ENCODE measurements around the gene CAV1.

The CAV1 gene

DNA sequence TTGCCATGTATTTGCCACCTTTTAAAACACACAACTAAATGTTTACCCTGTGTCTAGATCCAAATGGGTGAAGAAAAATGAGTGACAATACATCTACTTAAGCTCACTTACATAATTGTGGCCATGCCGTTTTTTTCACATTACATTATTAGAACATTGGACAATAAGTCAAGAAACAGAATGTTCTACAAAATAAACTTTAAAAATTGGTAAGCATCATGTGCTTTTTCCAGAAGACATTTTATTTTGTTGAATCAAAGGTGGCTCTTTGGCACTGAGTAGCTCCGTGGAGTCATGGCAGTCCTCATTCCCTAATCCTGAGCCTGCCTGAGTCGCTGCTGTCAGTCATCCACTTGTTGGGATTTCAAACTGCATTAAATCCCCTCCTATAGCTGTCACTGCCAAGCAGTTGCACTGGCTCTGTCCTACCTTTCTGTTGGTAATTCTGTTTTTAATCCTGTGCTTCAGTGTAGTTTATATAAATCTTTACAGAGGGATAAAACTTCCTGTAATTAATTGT, 32.3 kb downstream of the CAV1 start:
- DNase-seq (ENCODE audit: low read depth in 1 of 2, low spot score in 1 of 2) = no peak

DNA sequence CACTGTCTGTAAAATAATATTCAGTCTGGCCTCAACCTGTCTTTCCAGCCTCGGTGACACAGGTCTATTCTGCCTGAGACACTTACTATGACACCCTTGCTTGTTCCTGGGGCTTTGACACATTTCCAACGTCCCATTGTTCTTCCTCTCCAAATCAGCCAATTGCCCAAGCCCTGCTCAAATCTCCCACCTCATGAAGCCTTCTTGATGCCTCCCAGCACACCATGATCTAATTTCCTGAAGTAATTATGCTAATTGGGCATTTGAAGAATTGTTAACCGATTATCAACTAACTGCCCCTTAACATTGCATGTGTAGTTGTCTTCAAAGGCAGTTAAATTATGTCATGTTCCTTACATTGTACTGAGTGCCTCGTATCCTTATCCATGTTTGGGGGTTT, 33.1 kb downstream of the CAV1 start:
- no peak for DNase-seq (ENCODE audit: low read depth in 1 of 2, low spot score in 1 of 2)

DNA sequence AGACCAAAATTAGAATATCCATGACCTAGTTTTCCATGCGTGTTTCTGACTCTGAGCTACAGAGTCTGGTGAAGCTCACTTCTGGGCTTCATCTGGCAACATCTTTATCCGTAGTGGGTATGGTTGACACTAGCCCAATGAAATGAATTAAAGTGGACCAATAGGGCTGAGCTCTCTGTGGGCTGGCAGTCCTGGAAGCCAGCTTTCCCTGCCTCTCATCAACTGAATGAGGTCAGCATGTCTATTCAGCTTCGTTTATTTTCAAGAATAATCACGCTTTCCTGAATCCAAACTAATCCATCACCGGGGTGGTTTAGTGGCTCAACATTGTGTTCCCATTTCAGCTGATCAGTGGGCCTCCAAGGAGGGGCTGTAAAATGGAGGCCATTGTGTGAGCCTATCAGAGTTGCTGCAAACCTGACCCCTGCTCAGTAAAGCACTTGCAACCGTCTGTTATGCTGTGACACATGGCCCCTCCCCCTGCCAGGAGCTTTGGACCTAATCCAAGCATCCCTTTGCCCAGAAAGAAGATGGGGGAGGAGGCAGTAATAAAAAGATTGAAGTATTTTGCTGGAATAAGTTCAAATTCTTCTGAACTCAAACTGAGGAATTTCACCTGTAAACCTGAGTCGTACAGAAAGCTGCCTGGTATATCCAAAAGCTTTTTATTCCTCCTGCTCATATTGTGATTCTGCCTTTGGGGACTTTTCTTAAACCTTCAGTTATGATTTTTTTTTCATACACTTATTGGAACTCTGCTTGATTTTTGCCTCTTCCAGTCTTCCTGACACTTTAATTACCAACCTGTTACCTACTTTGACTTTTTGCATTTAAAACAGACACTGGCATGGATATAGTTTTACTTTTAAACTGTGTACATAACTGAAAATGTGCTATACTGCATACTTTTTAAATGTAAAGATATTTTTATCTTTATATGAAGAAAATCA, 35.5 kb downstream of the CAV1 start:
- DNase-seq (ENCODE audit: low read depth in 1 of 2, low spot score in 1 of 2) = no peak

DNA sequence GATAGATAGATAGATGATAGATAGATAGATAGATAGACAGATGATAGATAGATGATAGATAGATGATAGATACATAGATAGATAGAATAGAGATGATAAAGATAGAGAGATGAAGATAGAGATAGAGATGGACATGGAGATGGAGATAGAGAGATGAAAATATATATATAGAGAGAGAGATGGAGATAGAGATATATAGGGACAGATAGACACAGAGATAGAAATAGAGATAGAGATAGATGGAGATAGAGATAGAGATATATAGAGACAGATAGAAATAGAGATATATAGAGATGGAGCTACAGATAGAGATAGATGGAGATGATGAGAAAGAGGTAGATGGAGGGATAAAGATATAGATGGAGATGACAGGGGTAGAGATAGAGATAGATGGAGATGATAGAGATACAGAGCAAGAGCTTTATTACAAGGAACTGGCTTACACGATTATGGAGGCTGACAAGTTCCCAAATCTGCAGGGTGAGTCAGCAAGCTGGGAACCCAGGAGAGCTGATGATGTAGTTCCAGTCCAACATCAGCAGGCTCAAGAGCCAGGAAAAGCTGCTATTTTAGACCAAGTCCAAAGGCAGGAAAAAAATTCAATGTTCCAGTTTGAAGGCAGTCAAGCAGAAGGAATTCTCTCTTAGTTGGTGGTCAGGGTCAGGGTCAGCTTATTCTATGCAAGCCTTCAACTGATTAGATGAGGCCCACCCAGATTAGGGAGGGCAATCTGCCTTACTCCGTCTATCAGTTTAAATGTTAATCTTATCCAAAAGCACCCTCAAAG, 37.1 kb downstream of the CAV1 start:
- DNase-seq (ENCODE audit: low read depth in 1 of 2, low spot score in 1 of 2) = no peak

DNA sequence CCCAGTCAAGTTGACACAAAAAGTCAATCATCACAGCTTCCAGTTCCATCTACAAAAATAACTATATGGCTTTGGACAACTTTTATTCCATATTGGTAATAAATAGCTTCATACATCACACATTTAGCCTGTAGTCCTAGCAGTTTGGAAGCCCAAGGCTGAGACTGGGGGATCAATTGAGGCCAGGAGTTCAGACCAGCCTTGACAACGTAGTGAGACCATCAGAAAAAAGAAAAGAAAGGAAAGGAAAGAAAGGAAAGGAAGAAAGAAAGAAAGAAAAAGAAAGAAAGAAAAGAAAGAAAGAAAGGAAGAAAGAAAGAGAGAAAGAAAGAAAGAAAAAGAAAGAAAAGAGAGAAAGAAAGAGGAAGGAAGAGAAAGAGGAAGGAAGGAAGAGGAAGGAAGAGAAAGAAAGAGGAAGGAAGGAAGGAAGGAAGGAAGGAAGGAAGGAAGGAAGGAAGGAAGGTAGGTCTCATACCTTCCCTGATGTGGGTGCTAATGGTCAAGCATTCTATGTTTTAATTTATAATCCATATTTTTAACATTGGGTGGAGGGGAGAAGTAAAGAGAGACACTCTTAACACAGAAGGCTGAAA, 37.8 kb downstream of the CAV1 start:
- DNase-seq (ENCODE audit: low read depth in 1 of 2, low spot score in 1 of 2) = no peak

DNA sequence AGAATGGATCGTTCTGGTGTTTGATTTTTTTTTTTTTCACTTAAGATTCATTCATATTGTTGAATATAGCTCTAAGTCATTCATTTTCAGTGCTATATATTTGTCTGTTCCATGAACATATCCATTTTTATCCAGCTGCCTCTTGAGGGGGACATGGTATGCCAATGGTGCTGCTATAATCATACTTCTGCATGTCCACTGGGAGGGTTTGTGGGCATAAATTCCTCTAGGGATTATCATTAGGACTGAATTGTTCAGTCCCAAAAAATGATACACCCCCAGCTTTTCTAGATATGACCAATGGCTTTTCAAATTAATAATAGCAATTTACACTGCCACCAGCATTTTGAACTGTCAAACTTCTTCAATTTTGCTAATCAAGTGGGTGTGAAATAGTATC, 41.1 kb downstream of the CAV1 start:
- no peak for DNase-seq (ENCODE audit: low read depth in 1 of 2, low spot score in 1 of 2)

DNA sequence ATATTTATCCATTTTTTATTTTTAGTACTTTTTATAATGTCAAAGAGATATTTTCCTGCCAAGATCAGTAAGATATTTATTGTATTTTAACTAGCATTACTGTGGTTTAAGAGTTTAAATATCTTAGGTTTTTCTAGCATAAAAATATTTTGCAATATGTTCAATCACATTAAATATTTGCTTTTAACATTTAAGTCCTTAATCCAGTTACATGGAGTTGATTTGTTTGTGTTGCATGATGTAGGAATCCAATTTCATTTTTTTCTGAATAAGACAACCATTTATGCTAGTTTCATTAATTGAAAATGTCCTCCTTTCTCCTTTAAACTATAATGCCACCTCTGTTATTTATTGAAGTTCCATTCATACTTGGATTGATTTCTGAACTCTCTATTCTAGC, 41.8 kb downstream of the CAV1 start:
- no peak for DNase-seq (ENCODE audit: low read depth in 1 of 2, low spot score in 1 of 2)

DNA sequence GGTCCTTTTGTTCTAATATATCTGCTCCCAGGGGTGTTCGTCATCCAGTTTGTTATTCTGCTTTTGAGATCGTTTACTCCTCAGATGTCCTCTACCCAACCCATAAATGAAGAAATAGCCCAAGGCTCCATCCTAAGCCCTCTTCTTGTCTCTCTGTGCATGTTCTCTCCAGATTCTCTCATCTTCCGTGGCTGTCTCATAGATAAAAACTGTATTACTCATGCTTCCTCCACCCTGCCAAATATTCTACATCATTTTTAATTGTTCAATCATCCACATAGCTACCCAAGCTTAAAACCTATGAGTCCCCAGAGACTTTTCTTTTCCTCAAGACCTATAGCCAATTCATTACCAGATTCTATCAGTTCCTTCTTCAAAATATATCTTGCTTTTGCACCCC, 44.9 kb downstream of the CAV1 start:
- DNase-seq (ENCODE audit: low read depth in 1 of 2, low spot score in 1 of 2) = no peak

DNA sequence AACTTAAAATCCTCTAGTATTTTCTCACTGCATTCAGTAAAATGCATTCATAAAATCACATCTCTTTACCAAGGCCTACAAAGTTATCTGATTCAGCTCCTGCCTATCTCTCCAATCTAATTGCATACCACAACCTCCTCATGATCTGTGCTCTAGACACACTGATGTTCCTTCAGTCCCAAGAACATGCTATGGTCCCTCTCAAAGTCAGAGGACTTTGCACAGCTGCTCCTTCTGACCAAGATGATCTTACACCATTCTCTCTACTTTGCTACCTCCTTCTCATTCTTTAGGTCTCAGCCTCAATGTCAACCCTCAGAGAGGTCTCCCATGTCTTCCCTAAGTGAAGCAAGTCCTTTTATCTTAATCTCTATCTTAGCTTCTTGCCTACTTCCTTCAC, 45.5 kb downstream of the CAV1 start:
- no peak for DNase-seq (ENCODE audit: low read depth in 1 of 2, low spot score in 1 of 2)

DNA sequence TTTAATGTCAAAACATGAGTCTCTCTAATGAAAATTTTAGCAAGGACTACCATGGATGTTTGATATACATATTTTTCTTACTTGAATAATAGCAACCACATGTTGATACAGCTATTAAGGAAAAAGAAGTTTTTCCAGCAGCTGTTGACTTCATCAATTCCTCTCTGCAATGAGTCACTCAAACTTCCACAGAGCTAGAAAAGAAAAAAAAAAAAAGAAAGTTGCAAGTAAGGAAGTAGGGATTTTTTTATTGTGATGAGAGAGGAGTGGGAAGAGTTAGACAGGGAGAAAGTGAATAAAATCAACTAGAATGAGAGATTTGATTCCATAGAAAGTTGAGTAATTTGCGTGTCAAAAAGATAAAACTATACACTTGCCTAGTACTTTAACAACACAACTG, 46.2 kb downstream of the CAV1 start:
- no peak for DNase-seq (ENCODE audit: low read depth in 1 of 2, low spot score in 1 of 2)

DNA sequence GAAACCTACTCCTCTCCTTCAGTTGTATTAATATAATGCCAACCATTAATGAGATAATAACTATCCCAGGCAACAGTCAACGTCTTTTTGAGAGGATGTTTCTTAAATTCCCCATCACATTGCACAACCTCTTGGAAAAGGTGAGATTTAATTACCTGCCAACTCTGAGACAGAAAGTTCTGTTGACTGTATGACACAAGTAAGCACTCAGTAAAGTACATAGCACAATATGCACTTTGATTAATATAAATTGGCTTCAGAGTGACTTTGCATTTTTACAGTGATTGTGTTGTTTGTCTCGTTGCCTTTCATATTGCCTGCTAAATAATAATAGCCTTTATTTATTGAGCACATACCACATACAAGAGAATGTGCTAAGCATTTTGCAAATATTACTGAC, 46.7 kb downstream of the CAV1 start:
- no peak for DNase-seq (ENCODE audit: low read depth in 1 of 2, low spot score in 1 of 2)

DNA sequence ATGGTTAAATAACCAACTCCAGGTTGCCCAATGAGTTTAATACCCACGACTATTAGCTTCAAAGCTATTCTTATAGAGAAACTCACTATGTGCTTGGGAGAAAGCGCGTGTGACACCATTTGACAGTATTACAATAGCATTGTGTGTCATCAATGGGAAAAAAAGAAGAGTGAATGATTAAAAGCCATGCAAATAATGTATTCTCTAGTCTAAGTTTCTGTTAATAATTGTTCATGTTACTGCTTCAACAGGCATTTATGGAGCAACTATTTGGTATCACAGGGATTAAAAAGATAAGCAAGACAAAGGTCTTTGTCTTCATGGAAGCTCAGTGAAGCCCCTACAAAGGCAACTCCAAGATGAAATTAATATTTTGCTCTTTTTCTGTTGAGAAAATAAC, 47.2 kb downstream of the CAV1 start:
- no peak for DNase-seq (ENCODE audit: low read depth in 1 of 2, low spot score in 1 of 2)

DNA sequence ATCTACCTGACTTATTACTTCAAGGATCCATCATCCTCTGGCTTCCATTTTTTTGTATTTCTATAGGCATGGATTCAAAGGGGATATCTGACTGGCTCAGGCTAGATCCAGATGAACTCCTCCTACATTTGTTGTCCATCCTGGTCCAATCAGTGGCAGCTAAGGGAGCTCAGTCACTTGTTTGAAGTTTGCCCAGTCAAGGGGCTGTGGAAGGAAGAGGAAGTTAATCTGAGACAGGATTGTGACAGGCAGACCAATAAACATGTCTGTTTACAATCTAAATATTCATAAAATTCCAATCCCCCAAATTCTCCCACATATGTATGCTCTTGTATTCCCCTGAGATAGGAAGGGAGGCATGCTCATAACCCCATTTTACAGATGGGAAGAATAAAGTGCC, 48.7 kb downstream of the CAV1 start:
- DNase-seq (ENCODE audit: low read depth in 1 of 2, low spot score in 1 of 2) = no peak

DNA sequence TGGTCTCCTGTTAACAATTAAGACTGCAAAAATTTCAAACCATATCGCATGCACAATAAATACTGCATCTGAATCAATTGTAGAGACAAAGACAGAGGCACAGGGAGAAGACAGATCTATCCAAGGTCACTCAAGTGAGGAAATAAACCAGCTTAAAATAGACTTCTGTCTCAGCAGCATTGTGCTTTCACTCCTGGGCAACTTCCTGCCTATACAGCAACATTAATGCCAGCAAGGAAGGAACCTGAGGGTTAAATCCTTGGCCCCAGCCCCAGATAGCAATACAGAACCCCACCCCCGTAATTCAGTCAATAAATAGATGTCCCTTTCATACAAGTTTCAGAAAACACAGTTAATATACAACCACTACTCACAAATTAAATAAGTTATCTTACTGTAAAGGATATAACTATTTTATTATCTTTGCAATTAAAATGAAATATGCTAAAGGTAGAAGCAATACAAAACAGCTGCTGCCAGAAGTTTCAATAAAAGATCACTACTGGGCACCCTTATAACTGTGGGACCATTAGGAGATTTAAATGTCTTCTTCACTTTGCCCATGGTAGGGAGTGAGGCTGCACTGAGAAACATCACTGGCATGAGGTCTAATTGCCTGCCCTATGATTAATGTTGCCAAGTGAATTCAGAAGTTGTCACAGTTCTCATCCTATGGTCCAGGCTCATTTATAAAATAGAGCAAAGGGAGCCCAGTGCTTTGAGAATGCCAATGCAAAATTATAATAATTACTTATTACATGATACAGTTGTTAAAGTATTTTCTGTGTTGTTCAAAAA, 49.4 kb downstream of the CAV1 start:
- no peak for DNase-seq (ENCODE audit: low read depth in 1 of 2, low spot score in 1 of 2)

DNA sequence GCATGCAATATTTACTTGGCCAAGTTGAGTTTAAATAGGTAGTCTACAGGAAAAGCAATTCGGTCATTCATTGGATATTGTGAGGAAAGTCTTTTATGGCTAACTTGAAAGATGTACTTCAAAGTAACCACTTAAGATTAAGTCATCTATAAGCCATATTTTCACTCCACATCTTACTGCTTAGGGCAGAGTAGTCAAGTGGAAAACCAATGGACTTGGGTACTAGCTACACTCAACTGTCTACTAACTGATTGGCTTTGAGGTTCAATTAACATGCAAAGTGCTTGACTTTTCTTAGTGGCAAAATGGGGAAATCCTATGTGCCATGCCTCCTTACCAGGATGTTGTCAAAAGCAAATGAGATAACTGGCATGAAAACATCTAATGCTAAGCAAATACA, 51.0 kb downstream of the CAV1 start:
- DNase-seq (ENCODE audit: low read depth in 1 of 2, low spot score in 1 of 2) = no peak

DNA sequence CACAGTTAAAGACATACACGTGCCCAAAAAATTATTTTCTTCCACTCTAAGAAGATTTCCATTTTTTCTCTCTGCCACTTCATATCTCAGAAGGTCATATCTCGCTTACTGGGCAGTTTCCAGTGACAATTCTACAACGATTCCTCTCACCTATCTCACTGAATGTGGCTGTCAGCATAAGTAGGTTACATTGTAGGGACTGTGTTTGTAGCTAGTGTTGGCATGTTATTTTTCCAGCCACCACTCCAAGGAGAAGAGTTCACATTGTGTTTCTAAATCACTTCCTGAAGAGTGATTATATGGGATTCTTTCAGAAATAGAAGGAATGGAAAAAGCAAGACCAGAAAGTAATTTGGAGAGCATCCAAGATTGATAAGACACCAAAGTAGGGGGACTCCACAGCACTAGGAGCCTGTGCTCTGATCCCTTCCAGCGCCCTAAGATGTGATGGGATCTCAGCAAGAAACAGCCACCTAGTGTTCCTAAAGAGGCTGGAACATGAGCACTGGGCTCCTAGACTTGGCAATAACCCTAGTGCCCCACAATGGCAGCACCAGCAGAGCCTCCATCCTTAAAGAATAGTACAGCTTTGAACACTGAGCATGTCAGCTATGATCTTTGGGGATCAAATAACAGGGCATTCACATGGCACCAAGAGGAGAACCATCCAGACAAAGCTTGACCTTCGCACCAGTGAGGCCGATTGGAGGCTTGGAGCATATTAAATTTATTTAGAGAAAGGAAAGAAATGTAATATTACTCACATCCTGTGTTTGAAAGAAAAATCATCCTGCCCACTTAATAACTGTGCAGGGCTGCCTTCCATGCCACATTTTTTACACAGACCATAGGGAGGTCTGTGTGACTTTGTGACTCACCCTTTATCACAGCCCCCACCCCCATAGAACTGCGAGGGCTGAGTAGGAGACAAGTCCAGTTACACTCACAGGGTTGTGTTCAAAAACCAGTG, 51.8 kb downstream of the CAV1 start:
- no peak for DNase-seq (ENCODE audit: low read depth in 1 of 2, low spot score in 1 of 2)

DNA sequence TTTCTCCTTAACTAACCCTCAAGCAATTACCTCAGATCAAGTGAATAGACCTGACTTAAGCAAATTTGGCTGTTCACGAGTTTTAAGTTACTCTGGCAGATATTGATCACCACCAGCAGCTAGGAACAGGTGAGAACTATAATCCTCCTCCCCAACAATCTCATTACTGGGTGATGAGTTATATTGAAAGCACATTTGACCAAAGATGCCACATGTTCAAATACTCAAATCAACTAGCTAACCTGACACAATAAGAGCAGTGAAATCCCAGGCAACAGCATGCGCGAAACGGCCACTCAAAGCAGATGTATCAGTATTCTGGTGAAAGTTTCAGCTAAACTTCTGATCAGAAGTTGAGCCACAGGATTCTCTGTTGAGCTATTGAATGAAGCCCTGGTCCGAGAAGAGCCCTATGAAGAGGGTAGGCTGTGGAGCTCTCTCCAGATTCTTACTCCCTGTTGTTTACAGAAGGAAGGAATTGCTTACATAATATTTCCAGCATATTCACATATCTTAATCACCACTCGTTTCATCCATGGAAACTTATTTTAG, 52.6 kb downstream of the CAV1 start:
- DNase-seq (ENCODE audit: low read depth in 1 of 2, low spot score in 1 of 2) = no peak

DNA sequence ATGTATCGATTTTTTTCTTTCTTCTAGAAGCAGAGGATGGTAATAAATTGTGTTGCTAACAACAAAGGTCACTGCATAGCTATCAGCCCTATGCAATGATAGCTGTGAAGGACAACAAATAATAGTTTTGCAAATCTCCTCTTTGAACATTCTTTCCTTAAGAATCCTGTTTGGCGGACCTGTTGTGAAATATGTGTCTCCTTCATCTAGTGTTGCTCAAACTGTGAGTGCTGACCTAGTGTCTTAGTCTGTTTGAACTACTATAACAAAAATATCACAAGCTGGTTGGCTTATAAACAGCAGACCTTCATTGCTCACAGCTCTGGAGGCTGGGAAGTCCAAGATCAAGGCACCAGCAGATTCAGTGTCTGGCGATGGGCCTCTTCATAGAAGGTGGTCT, 53.7 kb downstream of the CAV1 start:
- DNase-seq (ENCODE audit: low read depth in 1 of 2, low spot score in 1 of 2) = no peak

DNA sequence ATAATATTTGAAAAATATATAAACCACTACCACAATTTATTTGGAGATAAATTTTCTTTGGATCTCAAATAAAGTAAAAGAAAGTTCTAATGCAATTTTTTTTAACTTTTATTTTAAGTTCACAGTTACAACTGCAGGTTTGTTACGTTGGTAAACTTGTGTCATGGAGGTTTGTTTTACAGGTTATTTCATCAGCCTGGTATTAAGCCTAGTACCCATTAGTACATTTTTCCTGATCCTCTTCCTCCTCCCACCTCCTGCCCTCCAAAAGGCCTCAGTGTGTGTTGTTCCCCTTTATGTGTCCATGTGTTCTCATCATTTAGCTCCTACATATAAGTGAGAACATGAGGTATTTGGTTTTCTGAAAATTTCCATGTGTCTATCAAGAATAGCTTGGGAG, 54.5 kb downstream of the CAV1 start:
- DNase-seq (ENCODE audit: low read depth in 1 of 2, low spot score in 1 of 2) = no peak

DNA sequence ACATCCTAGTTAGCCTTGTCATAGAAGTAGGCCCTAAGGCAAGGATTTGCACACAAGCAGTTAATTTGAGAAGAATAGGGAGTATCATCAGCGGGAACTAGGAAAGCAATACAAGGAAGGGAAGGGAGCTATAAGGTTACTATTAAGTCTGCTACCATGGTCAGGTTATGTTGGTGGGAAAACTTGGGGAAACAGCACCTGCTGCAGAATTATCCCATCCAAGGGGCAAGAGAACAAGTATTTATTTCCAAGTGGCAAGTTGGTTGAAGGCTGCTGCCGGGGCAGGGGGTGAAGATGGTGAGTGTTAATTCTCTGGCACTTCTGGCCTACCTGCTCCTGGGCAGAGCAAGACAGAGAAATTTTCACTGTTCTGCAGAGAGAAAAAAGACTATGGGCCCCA, 55.0 kb downstream of the CAV1 start:
- DNase-seq (ENCODE audit: low read depth in 1 of 2, low spot score in 1 of 2) = no peak

Data from activated T-helper 1 cell treated with anti-CD3 and anti-CD28 coated beads, Interleukin-2, amount 50 U/mL, for 16 hours (primary cell).